Keratinocyte (primary cell): ENCODE data around the gene WT1. TPM values are rescaled to one million over a fixed set of nuclear protein-coding genes. Genes with fewer than 3 reads are reported as not detected.

Experiments
- DNase-seq: peaks from one replicate; pipeline ENCODE4 v3.0.0-alpha.2; 2011; ENCODE audit warnings: low read depth, missing footprints, low spot score
- FAIRE-seq: peaks from 2 replicates; lab custom pipeline; 2011; peaks lifted over from hg19 to GRCh38; lab: Jason Lieb, UNC
- H2AFZ ChIP-seq: 2 replicates; pipeline ENCODE4 v1.6.0; 2012; ENCODE audit warnings: low read length, control low read depth, inconsistent platforms; ENCODE audit not compliant: control insufficient read depth
- H3K27ac ChIP-seq: 2 replicates; pipeline ENCODE4 v1.5.1; 2011; ENCODE audit warnings: low read length; ENCODE audit not compliant: control insufficient read depth, insufficient read depth
- H3K27me3 ChIP-seq: 3 replicates; pipeline ENCODE4 v1.6.0; 2011; ENCODE audit warnings: low read length; ENCODE audit not compliant: control insufficient read depth, insufficient read depth; ENCODE audit errors: extremely low read depth
- H3K36me3 ChIP-seq, 2 experiments: 2 replicates in 1 of 2; 3 replicates in 1 of 2; pipeline ENCODE4 v1.5.1; 2011; ENCODE audit warnings: low read length in 2 of 2, mild to moderate bottlenecking in 1 of 2; ENCODE audit not compliant: control insufficient read depth in 2 of 2, insufficient read depth in 2 of 2; ENCODE audit errors: extremely low read depth in 1 of 2
- H3K4me1 ChIP-seq: 3 replicates; pipeline ENCODE4 v1.5.1; 2011; ENCODE audit warnings: low read length; ENCODE audit not compliant: control insufficient read depth, insufficient read depth; ENCODE audit errors: extremely low read depth
- H3K4me2 ChIP-seq: 3 replicates; pipeline ENCODE4 v1.6.0; 2011; ENCODE audit warnings: low read depth, low read length; ENCODE audit not compliant: control insufficient read depth, insufficient read depth; ENCODE audit errors: extremely low read depth
- H3K4me3 ChIP-seq, 3 experiments: fragments of 200-600 bp in 1 of 3; sonication (generic) in 1 of 3; 2 replicates in 2 of 3; 3 replicates in 1 of 3; pipeline ENCODE4 v1.5.1; 2011 to 2016; ENCODE audit warnings: low read length in 3 of 3, mild to moderate bottlenecking in 3 of 3, control low read depth in 2 of 3, inconsistent platforms in 1 of 3, low read depth in 1 of 3, mixed read lengths in 1 of 3, mixed run types in 1 of 3, moderate library complexity in 1 of 3; ENCODE audit not compliant: control insufficient read depth in 2 of 3, insufficient read depth in 2 of 3; ENCODE audit errors: extremely low read depth in 1 of 3
- H3K79me2 ChIP-seq: 2 replicates; pipeline ENCODE4 v1.6.0; 2012; ENCODE audit warnings: low read length; ENCODE audit not compliant: control insufficient read depth, insufficient read depth
- H3K9ac ChIP-seq: 3 replicates; pipeline ENCODE4 v1.6.0; 2011; ENCODE audit warnings: low read length; ENCODE audit not compliant: control insufficient read depth, insufficient read depth; ENCODE audit errors: extremely low read depth
- H3K9me1 ChIP-seq: 3 replicates; pipeline ENCODE4 v1.6.0; 2011; ENCODE audit warnings: low read length; ENCODE audit not compliant: control insufficient read depth, insufficient read depth; ENCODE audit errors: extremely low read depth
- H3K9me3 ChIP-seq: 2 replicates; pipeline ENCODE4 v1.5.1; 2012; ENCODE audit warnings: low read depth, low read length; ENCODE audit not compliant: control insufficient read depth
- H4K20me1 ChIP-seq: 3 replicates; pipeline ENCODE4 v1.6.0; 2011; ENCODE audit warnings: low read length; ENCODE audit not compliant: control insufficient read depth, insufficient read depth; ENCODE audit errors: extremely low read depth
- CTCF ChIP-seq, 3 experiments: IDR thresholded peaks in 1 of 3; conservative IDR thresholded peaks in 1 of 3; optimal IDR thresholded peaks in 1 of 3; 2 replicates in 2 of 3; 3 replicates in 1 of 3; pipeline versions ENCODE3 to v1.5.1; 2011; ENCODE audit warnings: low read length in 3 of 3, mild to moderate bottlenecking in 3 of 3, moderate library complexity in 2 of 3, control low read depth in 1 of 3, inconsistent platforms in 1 of 3; ENCODE audit not compliant: insufficient read depth in 2 of 3; ENCODE audit errors: extremely low read depth in 1 of 3
- EZH2 ChIP-seq: IDR thresholded peaks from one replicate; pipeline ENCODE4 v1.6.1; 2012; ENCODE audit warnings: inconsistent platforms, mild to moderate bottlenecking, low read length, moderate library complexity
- dilution Hi-C: fragments of 300-500 bp; cut with MboI; formaldehyde crosslinking; loops from one replicate; pipeline ENCODE4 v1.7.0; 2020; ENCODE audit warnings: low sequenced_read_pairs; ENCODE audit not compliant: extremely low pct_ligation_motif_present
- polyA plus RNA-seq, 5 experiments: library from polyadenylated mRNA; depleted of rRNA in 3 of 5; stranded (reverse) in 3 of 5; stranded (forward) in 1 of 5; unstranded in 1 of 5; fragments of >200 nt; gene quantifications; 1 replicate in 1 of 5; 2 replicates in 3 of 5; 3 replicates in 1 of 5; pipeline versions ENCODE4 v1.2.1 to v1.2.3, GENCODE V29; 2011 to 2012; ENCODE audit warnings: missing spikeins in 2 of 5, low read depth in 1 of 5, low replicate concordance in 1 of 5

Gene WT1
- polyA plus RNA-seq, 1 donor (not counting 4 experiments of a cell fraction or from before 2014, with no cell fraction given): not detected

- H3K4me3 ChIP-seq: no peak overlapping the region
- no peak for TF ChIP-seq CTCF (optimal IDR thresholded peaks at IDR 0.05 in 1 of 3, IDR thresholded peaks at IDR 0.05 in 1 of 3, conservative IDR thresholded peaks at IDR 0.05 in 1 of 3; ENCODE audit: extremely low read depth in 1 of 3, insufficient read depth in 2 of 3, low read length in 3 of 3)
- no peak for TF ChIP-seq EZH2
- H3K79me2 ChIP-seq: no peaks in the 10 kb centered on the region
- no peak overlapping the region for H3K9ac ChIP-seq
- no peaks in the 10 kb centered on the region for H3K9me3 ChIP-seq
- no peak overlapping the region for H3K4me2 ChIP-seq
- no peak overlapping the region for H2AFZ ChIP-seq
- no peaks in the 10 kb centered on the region for H4K20me1 ChIP-seq
- no peaks in the 10 kb centered on the region for H3K27me3 ChIP-seq
- no peaks in the 10 kb centered on the region for H3K4me1 ChIP-seq
- dilution Hi-C loops: no loop called here
- no peaks in the 10 kb centered on the region for H3K36me3 ChIP-seq
- DNase-seq: no peak
- H3K27ac ChIP-seq: no peak overlapping the region
- no peaks in the 10 kb centered on the region for H3K9me1 ChIP-seq
- no peak for FAIRE-seq
Observed at GRCh38 chr11:32454993-32455392, 19.7 kb upstream of the WT1 start.

- H3K36me3 ChIP-seq: no peaks in the 10 kb centered on the region
- no peaks in the 10 kb centered on the region for H3K4me1 ChIP-seq
- no peaks in the 10 kb centered on the region for H4K20me1 ChIP-seq
- no peak overlapping the region for H3K9ac ChIP-seq
- H3K9me3 ChIP-seq: no peaks in the 10 kb centered on the region
- no peak overlapping the region for H2AFZ ChIP-seq
- TF ChIP-seq CTCF (optimal IDR thresholded peaks at IDR 0.05 in 1 of 3, IDR thresholded peaks at IDR 0.05 in 1 of 3, conservative IDR thresholded peaks at IDR 0.05 in 1 of 3; ENCODE audit: extremely low read depth in 1 of 3, insufficient read depth in 2 of 3, low read length in 3 of 3) (no peak), EZH2 (no peak)
- H3K79me2 ChIP-seq: no peaks in the 10 kb centered on the region
- no peaks in the 10 kb centered on the region for H3K9me1 ChIP-seq
- H3K4me2 ChIP-seq: no peak overlapping the region
- H3K27me3 ChIP-seq: no peaks in the 10 kb centered on the region
- no peak for DNase-seq
- no peak for FAIRE-seq
- H3K27ac ChIP-seq: no peak overlapping the region
- dilution Hi-C loops: no loop called here
- H3K4me3 ChIP-seq: no peak overlapping the region
Observed at GRCh38 chr11:32451808-32452207, 16.5 kb upstream of the WT1 start.
